IMR-90 (cell line): ENCODE data around the gene YJEFN3.

Experiments
- CHD1 ChIP-seq: IDR thresholded peaks from 2 replicates; pipeline ENCODE4 v1.6.1; 2012; ENCODE audit warnings: low read depth, low read length, improper control_type of control experiment
- CTCF ChIP-seq: conservative IDR thresholded peaks from 2 replicates; pipeline ENCODE4 v1.5.1; 2012; ENCODE audit warnings: mild to moderate bottlenecking, low read depth, low read length, improper control_type of control experiment
- MXI1 ChIP-seq: IDR thresholded peaks from 2 replicates; pipeline ENCODE4 v1.6.1; 2012; ENCODE audit warnings: low read depth, mild to moderate bottlenecking, low read length, moderate library complexity, borderline replicate concordance
- POLR2A ChIP-seq: IDR thresholded peaks from 2 replicates; pipeline ENCODE4 v1.6.1; 2012; ENCODE audit warnings: mild to moderate bottlenecking, low read depth, low read length
- RAD21 ChIP-seq: IDR thresholded peaks from 2 replicates; pipeline ENCODE4 v1.6.1; 2012; ENCODE audit warnings: low read length, improper control_type of control experiment
- RFX5 ChIP-seq: IDR thresholded peaks from 2 replicates; pipeline ENCODE4 v1.8.0; 2012; ENCODE audit warnings: low read depth, mild to moderate bottlenecking, low read length, moderate library complexity
- SMC3 ChIP-seq: fragments of 150-350 bp; IDR thresholded peaks from 2 replicates; pipeline ENCODE4 v1.6.1; 2016; ENCODE audit warnings: low read depth, mild to moderate bottlenecking, antibody characterized with exemption, low read length, moderate library complexity
- USF2 ChIP-seq: fragments of 150-350 bp; IDR thresholded peaks from 2 replicates; pipeline ENCODE4 v1.6.1; 2017; ENCODE audit warnings: mild to moderate bottlenecking, antibody characterized with exemption, low read length, low read depth

GRCh38 chr19:19544954-19545591 is 16.4 kb downstream of the YJEFN3 start:
- no peak for TF ChIP-seq CTCF
- no peak for TF ChIP-seq RAD21
- TF ChIP-seq MXI1 = no peak
- no peak for TF ChIP-seq POLR2A
- TF ChIP-seq USF2 = no peak
- no peak for TF ChIP-seq SMC3
- no peak for TF ChIP-seq CHD1
- TF ChIP-seq RFX5 = no peak
